ENCODE measurements around the gene CPEB4.

- no peak for TF ChIP-seq TAF1 (IDR thresholded peaks at IDR 0.05; ENCODE audit: borderline replicate concordance, insufficient read depth, low read length)
- TF ChIP-seq REST (IDR thresholded peaks at IDR 0.05; ENCODE audit: insufficient read depth in 1 of 2, low read depth in 2 of 2, low read length in 2 of 2) = no peak
- no peak for TF ChIP-seq POLR2AphosphoS5 (IDR thresholded peaks at IDR 0.05; ENCODE audit: low read depth, low read length)
These were observed 3.6 kb upstream of the CPEB4 start for GRCh38 chr5:173884402-173885053.

Measured in PFSK-1 (cell line).